ENCODE data around the gene STK11.
"Not testable (repeated sequence)": the region's sequence is repeated elsewhere in the genome, so short reads cannot be mapped to it uniquely, and the experiment has no call there.

STK11 gene

DNA sequence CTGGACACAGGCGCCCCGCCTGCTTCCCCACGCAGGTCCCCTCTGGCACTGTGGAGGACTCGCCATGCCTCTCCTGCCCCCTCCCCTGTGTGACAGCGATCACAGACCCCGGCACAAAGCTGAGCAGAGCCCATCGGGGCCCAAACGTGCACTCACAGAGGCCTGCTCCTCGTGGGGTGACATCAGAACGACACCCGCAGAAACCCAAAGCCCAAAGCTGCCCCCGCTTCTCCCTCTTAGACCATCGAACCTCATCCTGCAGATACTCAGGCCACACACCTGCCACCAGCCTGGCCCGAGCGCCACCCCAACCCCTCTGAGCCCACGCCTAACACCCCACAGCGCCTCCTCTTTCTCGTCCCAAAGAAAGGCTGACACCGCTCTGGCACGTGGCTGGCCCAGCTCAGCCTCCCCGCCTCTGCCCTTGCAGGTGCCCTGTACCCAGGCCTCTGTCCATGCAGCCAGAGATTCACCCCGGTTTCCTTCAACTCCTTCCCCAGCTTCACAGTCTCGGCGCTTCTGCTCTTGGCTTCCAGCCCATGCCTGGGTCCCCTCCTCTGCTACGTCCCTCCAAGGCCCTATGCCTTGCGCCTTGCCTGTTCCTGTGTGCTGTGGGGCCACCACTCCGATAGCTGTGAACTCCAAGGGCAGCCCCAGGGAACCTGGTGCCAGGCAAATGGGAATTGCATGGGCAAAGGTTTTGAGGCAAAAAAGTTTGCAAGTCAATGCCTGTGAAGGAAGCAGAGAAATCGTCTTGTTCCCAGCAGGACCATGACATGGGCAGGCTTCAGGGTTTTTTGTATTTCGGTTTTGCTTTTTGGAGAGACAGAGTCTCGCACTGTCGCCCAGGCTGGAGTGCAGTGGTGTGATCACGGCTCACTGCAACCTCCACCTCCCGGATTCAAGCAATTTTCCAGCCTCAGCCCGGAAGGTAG lies 33.1 kb downstream of the STK11 start:
- DNase-seq (ENCODE audit: low spot score) = no peak

DNA sequence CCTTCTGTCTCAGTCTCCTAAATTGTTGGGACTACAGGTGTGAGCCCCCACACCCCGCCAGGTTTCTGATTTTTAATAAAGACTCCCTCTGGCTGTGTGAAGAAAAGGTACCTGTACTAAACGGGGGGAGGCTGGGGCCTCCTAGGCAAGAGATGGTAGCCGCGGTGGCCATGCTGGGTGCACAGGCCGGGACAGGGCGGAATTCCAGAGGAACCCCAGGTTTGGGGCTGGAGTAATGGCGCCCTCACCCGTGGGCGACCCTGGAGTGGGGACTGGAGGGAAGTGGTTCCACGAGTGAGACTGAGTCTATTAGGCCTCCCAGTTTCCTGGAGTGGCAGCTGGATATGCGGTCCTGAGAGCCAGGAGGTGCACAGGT lies 33.8 kb downstream of the STK11 start:
- no peak for DNase-seq (ENCODE audit: low spot score)

DNA sequence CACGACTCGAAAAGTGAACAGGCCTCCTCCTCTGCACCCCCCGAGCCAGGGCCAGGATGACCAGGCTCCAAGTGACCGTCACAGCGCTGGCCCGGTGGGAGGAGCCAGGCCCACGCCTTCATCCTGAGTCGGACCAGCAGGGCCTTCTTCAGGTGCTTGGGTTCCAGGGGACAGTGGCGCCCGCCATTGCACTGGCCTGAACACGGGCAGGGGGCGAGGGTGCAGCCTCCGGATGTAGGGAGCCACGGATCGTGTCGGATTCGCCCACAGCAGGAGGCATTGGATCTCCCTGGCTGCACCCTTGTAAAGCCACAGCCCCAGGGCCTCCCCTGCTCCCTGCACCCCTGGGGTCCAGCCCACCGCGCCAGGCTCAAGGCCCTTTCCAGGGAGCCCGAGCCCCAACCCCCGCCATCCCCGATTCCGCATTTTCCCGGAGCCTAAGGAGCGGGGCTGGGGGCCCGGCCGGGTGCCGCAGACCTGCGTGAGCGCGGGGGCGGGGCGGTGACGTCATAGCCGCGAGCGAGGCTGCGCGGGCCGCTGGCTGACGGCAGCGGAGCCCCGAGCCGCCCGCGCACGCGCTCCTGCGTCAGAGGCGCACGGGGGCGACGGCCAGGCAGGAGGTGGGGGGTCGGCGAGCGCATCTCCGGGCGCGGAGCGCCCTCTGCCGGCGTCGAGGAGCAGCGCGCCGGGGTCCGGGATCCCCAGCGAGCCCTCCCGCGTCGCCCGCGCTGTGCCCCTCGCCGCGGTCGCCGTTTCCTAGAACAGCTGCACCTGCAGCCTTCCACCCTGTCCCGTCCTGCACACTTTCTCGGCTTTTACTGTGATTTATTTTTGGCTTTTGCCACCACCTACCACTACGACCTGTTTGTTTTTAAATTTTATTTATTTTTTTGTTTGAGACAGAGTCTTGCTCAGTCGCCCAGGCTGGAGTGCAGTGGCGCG lies 34.5 kb downstream of the STK11 start:
- DNase-seq (ENCODE audit: low spot score) = peak; percentile 87

DNA sequence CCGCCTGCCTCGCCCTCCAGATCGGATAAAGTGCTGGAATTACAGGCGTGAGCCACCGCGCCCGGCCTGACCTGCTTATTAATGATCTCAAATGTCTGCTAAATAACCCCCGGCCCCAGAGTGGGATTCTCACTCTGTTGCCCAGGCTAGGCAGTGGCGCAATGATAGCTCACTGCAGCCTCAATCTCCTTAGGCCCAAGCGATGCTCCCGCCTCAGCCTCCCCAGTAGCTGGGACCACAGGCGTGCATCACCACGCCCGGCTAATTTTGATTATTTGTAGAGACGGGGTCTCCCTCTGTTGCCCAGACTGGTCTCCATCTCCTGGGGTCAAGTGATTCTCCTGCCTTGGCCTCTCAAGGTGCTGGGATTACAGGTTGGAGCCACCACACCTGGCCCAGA lies 35.3 kb downstream of the STK11 start:
- no peak for DNase-seq (ENCODE audit: low spot score)

DNA sequence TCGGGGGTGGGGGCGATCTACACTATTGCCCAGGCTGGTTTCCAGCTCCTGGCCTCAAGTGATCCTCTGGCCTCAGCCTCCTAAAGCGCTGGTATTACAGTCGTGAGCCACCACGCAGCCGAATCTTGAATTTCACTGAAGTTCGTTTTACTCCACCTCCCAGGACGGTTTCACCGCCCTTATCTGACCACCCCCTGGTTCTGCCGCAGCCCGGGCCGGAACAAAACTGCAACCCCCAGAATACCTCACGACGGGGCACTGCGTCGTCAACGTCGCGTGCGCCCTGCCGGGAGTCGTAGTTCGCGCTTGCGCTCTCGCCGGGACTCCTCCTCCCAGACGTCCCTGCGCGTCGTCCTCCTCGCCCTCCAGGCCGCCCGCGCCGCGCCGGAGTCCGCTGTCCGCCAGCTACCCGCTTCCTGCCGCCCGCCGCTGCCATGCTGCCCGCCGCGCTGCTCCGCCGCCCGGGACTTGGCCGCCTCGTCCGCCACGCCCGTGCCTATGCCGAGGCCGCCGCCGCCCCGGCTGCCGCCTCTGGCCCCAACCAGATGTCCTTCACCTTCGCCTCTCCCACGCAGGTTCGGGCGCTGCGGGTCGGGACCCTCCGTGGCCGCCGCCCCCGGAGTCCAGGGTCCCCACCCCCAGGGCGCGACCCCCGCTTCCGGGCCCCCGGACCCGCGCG lies 36.0 kb downstream of the STK11 start, which contains the start of gene ATP5F1D:
ATP5F1D (plus strand) TSS at position 335 of the 679 bp plus-strand sequence; CDS start at position 435, 100 bp downstream.
- peak; percentile 93 for DNase-seq (ENCODE audit: low spot score)

DNA sequence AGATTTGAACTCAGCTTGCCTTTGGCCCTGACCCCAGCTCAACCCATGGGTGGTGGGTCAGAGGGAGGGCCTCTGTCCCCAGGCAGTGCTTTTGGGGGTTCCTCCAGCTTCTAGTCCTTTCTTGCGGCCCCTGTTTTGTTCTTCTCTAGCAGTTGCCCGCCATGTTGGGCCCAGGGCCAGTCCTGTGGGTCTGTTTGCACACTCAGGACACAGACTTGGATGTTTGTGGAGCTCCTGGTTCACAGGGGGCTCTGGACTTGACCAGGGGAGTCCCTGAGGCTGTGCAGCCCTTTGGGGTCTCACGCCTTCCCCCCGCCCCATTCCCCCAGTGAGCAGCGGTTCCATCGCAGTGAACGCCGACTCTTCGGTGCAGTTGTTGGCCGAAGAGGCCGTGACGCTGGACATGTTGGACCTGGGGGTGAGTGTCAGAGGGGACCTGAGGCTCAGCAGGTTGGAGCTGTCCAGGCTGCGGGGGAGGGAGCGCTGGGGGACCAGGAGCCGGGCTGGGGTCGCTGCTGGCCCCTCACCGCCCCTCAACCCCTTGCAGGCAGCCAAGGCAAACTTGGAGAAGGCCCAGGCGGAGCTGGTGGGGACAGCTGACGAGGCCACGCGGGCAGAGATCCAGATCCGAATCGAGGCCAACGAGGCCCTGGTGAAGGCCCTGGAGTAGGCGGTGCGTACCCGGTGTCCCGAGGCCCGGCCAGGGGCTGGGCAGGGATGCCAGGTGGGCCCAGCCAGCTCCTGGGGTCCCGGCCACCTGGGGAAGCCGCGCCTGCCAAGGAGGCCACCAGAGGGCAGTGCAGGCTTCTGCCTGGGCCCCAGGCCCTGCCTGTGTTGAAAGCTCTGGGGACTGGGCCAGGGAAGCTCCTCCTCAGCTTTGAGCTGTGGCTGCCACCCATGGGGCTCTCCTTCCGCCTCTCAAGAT lies 38.5 kb downstream of the STK11 start:
- DNase-seq (ENCODE audit: low spot score) = peak; percentile 70

DNA sequence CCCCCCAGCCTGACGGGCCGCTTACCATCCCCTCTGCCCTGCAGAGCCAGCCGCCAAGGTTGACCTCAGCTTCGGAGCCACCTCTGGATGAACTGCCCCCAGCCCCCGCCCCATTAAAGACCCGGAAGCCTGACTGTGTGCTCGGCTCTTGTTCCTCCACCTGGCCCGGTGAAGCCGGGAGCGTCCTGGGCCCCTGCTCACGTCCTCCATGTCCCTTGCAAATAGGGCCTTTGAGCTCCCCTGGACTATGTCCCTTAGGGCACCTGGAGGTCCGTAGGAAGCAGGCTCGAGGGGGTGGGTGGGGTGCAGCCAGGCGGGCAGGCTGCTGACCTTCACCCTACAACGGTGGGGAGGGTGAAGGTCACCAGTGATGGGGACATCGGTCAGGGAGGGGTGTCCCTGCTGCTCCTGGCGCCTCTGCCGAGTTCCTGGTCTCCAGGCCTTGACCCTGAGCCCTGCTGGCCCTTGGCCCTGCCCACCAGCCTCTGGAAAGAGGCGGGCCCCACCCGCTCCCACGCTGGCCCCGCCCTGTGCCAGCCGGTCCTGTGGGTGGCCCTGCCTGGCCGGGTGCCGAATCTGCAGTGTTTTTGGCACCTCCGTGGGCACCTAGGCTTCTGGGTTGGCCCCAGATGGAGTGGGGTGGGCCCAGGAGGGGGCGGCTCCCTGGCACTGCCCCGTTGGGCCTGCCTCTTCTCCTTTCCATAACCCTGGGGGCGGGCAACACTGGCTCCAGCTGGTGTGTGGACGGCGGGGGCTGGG lies 39.3 kb downstream of the STK11 start:
- no peak for DNase-seq (ENCODE audit: low spot score)

DNA sequence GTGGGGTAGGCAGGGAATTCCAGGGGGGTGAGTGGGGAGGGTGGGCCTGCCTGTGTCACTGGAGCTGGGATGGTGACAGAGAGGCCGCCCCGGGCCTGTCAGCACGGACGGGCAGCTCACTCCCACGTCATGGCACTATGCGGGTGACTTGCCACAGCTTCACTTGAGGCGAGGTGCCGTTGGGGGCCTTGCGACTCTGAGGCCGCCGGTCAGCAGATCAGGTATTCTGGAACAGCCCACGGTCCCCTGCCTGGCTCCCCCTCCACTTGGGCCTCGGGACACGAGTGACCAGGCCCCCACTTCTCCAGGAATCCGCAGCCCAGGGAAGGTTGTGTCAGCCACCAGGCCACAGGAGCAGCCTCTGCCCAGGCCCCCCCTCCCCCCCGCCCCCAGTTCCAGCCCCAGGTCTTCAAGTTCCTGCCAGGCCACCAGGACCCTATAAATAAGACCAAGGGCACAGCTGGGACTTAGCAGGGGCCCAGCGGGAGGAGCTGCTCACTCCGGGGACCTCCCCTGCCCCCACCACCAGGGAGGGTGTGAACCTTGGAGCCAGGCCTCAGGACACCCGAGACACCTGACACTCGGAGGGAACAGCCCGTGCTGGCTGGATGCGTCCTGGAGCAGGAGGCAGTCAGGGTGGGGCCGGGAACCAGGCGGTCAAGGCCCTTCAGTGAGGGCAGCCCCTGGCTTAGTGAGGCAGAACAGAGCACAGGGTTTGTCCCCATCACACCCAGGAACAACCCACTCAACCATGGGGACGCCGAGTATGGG lies 40.1 kb downstream of the STK11 start:
- no peak for DNase-seq (ENCODE audit: low spot score)

DNA sequence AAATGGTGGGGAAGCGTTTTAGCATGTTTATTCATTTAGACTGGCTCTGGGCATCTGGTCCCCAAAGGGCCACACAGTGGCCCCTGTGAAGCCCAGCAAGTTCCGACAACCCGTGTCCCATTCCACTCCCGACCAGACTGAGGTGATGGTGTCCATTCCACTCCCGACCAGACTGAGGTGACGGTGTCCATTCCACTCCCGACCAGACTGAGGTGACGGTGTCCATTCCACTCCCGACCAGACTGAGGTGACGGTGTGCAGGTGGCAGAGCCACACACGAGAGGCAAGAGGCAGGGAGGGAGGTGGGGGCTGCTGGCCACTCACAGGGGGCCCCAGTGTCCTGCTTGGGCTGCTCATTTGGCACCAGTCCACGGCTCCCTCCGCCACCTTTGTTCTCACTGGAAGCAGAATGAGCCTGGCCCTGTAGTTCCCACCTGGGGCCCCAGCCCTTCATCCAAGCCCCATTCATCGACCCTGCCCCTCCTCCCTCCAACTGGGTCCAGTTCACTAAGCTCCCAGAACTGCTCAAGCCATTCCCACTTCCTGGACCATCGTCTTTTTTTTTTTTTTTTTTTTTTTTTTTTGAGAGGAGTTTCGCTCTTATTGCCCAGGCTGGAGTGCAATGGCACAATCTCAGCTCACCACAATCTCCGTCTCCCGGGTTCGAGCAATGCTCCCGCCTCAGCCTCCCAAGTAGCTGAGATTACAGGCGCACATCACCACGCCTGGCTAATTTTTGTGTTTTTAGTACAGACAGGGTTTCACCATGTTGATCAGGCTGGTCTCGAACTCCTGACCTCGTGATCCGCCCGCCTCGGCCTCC lies 40.9 kb downstream of the STK11 start:
- not testable (repeated sequence) for DNase-seq (ENCODE audit: low spot score)

DNA sequence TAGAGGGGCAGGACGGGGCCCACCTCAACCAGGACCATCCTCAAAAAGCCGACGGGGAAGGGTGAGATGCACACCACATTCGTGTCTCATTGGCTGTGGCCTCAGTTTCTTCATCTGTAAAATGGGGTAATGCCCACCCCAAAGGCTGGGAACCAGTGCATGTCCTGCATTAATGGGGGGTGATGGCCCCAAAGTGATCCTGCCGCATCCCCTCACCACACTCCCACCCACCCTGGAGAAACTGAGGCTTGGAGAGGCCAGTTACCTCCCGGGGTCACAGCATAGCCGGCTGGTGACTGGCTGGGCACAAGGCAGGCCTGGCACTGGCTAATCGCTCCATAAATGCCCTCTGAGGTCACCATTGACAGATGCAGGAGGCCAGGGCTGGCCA lies 42.2 kb downstream of the STK11 start:
- no peak for DNase-seq (ENCODE audit: low spot score)

DNA sequence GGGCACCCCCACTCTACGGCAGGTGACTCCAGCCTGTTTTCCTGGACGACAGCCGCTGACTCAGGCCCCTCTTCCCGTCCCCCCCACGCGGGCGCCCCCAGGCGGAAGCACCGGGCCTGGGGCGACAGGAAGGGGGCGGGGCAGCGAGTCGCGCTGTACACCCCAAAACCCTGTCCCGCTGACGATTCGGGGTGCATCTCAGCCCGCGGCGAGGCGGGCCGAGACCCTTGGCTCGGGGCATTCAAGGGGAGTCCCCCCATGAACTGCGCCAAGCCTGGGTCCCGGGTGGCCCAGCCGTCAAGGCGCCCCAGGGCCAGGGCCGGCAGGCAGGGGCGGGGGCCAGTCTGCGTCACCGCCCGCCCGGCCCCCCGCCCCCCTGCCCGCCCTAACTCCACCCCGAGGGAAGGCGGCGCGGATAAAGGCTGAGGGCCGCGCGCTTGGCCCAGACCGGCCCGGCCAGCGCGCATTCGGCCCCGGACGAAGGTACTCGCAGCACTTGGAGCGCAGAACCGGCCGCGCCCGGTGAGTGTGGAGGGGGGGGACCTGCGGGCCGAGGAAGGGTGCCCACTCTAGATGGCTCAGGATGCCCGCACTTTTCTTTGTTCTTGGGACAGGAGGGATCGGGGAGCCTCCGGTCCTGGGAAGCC lies 42.7 kb downstream of the STK11 start, which contains the start of gene MIDN:
MIDN (plus strand) TSS at position 445 of the 647 bp plus-strand sequence. CDS start 1,714 bp downstream, outside the sequence.
- DNase-seq (ENCODE audit: low spot score) = peak; percentile 78

DNA sequence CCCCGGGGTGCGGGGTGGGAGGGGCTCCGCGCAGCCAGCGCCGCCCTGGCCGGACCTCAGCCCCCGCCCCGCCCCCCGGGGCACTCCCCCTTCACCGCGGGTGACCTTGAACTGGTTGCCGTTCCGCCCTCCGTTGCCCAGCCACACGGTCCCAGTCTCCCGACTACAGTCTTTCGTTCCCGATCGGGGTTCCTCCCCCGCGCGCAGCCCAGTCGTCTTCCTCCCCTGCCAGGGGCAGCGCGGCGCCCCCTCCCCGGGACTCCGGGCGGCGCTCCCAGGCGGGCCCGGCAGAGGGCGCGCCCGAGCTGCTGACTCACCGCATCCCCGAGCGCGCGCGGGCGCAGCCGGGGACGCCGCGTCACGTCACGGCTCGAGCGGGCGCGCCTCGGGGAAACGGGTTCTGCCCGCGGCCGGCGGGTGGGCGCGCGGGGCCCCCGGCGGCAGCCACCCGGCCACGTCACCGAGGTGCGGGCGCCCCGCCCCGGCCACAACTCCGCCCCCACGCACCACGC lies 43.3 kb downstream of the STK11 start:
- peak; percentile 66 for DNase-seq (ENCODE audit: low spot score)

DNA sequence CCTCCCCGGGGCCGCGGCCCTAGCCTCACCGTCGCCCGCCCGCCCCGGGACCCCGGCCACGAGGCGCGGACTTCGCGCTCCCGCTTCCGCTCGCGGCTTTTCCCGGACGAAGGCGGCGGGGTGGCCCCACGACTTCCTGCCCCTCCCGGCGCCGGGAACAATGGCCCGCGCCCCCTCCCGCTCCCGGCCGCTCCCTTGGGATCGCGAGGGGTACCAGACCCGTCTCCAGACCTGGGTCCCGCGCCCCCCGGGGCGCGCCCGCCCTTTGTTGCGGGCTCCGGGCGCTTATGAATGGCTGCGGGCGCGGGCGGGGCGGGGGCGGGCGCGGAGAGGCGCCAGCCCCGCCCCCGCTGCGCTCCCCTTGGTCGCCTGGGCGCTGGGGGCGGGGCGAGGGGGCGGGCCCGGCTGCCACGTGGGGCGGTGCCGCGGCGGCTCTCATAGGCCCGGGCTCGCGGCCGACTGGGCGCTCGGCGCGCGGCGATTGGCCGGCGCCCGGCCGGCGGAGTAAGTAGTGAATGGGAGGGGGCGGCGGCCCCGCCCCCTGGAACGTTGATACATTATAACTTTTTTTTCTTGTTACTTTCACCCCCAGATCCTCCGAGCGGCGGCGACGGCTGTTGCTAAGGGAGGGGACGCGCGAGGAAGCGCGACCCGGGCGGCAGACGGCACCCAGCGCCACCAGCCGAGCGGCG lies 43.9 kb downstream of the STK11 start:
- DNase-seq (ENCODE audit: low spot score) = peak; percentile 94

DNA sequence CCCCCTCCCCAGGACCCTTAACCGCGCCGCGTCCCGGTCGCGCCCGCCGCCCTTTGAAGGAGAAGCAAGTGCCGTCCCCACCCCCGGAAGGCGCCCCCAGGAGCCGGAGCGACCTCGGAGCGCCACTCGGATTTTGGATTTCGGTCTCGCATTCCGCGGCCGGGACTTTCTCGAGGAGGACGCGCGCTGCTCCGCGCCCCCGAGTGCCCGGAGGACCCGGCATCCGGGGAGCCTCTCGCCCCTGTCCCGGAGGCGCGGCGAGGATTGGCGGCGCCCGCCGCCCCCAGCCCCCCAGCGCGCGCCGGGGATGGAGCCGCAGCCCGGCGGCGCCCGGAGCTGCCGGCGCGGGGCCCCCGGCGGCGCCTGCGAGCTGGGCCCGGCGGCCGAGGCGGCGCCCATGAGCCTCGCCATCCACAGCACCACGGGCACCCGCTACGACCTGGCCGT lies 44.4 kb downstream of the STK11 start:
- DNase-seq (ENCODE audit: low spot score) = no peak

DNA sequence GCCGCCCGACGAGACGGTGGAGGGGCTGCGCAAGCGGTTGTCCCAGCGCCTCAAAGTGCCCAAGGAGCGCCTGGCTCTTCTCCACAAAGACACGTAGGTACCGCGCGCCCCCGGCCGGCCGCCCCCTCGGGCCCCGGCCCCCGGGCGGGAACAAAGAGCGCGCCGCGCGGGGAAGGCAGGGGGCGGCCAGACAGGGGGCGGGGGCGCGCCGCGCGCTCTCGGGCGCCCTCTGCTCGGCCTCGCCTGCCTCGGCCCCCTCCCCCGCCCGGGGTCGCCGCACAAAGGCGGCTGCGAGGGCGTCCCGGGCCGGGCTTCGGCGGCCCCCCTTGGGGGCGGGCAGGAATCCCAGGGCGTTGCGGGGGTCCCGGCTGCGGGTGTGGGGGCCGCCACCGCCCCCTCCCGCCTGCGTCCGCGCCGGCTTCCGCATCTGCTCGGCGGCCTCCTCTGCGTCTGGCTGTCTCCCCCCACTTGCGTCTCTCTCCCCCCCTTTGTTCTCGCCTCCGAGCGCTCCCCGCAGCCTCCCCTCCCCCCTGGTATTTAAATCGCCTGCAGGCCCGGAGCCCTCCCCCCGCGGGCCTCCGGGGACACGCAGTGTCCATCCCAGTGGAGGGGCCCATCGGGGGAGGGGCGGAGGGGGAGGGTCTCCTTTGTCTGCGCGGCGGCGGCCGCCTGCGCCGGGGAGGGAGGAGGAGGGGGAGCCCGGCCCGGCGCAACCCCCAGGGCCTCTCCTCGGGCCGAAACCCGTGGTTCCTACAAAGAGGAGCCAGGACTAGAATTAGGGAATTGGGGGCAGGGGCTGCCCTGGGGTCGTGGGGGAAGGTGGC lies 45.1 kb downstream of the STK11 start:
- no peak for DNase-seq (ENCODE audit: low spot score)

All from LoVo (cell line).